ENCODE measurements around the gene DYNLL2.
"Not testable (repeated sequence)": the region's sequence is repeated elsewhere in the genome, so short reads cannot be mapped to it uniquely, and the experiment has no call there.

Gene DYNLL2

DNA sequence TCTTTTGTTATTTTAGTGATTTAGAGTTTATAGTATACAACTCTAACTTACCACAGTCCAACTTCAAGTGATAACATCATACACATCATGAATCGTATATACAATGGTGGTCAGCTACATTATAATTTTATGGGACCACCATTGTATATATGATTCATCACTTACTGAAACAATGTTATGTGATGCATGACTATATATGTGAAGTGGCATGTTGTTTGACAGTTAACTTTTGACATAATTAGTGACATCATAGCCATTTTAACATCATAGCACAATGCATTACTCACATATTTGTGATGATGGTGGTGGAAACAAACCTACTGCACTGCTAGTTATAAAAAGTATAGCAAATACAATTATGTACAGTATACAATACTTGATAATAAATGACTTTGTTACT, 21.9 kb downstream of the DYNLL2 start:
- DNase-seq (ENCODE audit: low spot score), result no peak

DNA sequence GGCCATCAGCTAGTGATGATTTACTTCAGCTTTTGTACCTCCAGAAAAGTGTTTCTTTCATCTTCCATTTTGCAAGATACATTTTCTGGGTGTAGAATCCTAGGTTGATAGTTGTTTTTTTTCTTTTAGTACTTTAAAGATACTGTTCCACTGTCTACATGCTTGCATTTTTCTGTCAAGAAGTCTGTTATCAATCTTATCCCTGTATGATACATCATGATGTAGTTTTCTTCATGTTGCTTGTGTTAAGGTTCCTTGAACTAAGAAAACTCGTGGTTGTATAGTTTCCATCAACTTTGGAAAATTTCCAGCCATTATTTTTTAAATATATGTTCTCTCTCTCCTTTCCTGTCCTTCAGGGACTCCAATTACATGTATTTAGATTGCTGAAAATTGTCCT, 24.1 kb downstream of the DYNLL2 start:
- DNase-seq (ENCODE audit: low spot score), result no peak

DNA sequence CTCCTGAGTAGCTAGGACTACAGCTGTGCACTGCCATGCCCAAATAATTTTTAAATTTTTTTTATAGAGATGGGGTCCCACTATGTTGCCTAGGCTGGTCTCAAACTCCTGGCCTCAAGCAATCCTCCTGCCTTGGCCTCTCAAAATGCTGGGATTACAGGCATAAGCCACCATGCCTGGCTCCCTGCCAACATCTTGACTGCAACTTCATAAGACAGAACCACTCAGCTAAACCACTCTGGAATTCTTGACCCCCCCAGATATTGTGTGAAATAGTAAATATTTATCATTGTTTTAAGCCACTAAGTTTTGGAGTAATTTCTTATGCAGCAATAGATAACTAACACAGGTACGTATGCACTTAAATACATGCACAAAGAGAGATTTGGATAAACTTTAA, 26.0 kb downstream of the DYNLL2 start:
- no peak for DNase-seq (ENCODE audit: low spot score)

DNA sequence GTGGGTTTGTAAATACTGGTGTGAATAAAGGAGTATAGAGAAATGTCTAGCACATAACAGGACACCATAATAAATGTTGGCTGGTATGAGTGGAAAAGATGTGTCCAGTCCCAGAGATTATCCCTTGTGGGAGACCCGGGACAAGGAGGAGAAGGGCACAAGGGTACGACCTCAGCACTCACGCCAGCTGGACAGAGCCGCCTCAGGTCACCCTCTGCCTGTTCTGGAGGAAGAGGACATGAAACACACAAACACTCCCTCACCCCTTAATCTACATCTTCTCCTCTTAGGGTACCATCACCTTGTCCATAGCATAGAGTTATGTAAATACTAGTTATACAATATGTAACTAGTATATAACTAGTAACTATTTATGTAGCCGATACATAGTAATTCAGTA, 26.8 kb downstream of the DYNLL2 start:
- no peak for DNase-seq (ENCODE audit: low spot score)

DNA sequence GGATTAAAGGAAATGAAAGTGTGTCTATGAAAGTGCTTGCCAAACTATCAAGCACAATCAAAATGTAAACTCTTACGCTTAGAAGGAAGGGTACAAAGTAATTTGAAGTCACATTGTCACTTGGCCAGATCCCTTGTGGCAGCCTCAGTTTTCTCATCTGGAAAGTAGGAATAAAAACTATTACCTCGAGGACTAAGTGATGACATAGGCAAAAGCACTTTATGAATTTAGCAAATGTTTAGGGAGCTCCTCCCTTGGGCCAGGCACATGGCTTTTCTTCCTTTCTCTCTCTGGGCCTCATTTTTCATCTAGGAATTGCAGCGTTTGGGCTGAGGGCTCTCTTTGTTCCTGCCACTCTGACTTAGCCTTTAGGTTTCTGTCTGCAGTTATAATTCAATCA, 28.5 kb downstream of the DYNLL2 start:
- DNase-seq (ENCODE audit: low spot score), result no peak

DNA sequence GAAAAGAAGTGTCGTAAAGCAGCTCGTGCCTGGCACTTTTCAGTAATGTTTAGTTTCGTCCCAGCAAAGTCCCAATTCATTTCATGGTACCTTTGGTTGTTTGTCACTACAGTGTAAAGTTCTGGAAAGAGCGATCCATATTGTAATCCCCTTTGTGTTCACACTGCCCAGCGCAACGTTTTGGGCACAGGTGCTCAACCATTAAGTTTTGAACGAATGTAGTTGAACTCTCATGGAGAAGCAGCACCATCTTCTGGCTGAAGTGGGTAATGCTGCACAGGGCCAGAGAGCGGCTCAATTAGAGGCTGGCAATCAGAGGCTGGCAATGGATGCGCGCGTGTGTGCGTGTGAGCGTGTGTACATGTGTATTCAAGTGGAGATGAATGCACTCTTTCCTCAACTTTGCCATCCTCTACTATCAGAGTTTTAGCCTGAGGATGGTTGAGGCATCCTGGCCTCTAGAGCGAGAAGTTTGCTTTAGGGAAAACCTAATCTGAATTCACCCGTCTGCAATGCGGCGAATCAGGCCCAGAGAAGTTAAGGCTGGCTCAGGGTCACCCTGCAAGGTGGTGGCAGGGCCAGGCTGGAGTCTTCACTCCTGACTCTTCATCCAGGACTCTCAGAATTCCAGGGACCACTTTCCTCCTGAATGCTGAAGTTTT, 29.9 kb downstream of the DYNLL2 start:
- DNase-seq (ENCODE audit: low spot score), result peak; percentile 77

DNA sequence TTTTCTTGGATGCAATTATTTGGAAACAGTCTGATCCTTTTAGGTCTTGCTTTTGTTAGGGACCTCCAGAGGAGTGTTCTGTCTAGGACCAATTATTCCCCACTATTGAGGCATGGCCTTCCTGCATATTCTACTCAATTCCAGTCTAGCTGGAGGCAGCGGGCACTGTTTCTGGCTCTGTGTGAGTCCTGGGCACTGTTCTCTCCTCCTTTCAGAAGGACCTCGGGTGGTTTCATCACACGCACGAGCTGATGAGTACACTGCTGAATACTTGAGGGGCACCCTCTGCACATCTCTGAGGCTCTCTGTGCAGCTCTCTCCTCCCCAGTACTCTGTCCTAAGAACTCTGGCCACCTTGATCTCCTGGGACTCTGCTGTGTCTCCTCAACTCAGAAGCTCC, 30.7 kb downstream of the DYNLL2 start:
- no peak for DNase-seq (ENCODE audit: low spot score)

DNA sequence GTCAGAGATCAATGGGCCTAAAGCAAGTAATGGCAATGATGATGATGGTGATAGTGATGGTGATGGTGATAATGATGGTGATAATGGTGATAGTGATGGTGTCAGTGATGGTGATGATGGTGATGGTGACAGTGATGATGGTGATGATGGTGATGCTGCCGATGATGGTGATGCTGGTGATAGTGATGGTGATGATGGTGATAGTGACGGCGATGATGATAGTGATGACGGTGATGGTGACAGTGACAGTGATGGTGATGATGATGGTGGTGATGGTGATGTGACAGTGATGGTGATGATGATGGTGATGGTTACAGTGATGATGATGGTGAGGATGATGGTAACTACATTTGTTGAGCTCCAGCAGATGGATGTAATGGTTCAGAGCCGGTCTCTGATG, 34.2 kb downstream of the DYNLL2 start:
- DNase-seq (ENCODE audit: low spot score), result no peak

DNA sequence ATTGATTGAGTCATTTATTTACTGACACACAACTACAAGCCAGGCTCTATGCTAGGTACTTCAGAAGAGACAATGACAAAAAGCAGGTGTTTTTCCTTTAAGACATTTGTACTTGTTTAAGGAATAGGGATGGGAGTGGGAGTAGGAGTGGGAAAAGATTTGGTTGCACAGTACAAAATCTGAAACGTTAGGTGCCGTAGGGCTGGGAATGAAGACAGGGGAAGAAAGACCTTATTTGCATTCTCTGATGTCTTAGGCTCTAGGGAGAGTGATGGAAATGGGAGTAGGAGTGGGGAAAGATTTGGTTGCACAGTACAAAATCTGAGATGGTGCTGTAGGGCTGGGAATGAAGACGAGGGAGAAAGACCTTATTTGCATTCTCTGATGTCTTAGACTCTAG, 36.3 kb downstream of the DYNLL2 start:
- DNase-seq (ENCODE audit: low spot score), result no peak

DNA sequence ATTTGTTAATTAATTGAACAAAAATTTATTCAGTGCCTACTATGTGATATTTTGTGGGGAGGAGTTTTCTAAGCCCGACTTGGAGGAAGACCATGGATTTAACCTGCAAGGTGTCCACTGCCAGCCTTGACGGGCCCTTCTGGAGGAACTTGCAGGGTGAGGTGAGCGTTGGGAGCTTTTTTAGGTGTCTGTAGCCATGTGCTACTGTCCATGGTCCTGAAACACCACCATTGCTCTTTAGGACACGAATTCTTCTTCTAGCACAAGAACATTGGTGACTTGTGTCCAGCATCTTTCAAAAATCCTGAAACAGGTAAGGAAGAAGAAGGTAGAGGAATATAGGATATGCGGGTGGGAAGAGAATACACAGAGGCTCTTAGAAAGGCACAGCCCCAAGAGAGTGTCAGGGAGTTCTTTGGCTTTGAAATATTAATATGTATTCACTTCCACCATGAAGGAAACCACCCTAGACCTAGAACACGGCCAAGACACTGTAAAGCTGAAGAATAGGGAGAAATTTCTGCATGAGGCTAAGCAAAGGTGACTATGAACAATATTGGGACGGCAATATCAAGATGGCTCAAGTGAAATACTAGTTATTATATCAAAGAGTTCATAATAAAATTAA, 37.1 kb downstream of the DYNLL2 start:
- no peak for DNase-seq (ENCODE audit: low spot score)

DNA sequence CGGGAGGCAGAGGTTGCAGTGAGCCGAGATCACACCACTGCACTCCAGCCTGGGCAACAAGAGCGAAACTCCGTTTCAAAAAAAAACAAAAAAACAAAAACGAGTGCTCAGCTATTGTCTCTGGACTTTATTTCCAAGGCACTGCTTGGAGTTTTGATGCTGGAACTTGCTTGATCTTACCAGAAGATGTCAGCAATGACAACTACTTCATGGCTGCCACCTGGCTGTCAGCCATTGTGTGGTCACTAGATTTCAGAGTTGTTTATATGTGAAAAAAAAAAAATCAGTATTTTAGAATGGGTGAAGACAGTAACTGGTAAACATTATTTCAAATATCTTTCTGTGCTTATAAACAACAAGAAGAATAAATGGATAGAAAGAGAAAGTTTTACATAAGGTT, 38.7 kb downstream of the DYNLL2 start:
- peak; percentile 40 for DNase-seq (ENCODE audit: low spot score)

DNA sequence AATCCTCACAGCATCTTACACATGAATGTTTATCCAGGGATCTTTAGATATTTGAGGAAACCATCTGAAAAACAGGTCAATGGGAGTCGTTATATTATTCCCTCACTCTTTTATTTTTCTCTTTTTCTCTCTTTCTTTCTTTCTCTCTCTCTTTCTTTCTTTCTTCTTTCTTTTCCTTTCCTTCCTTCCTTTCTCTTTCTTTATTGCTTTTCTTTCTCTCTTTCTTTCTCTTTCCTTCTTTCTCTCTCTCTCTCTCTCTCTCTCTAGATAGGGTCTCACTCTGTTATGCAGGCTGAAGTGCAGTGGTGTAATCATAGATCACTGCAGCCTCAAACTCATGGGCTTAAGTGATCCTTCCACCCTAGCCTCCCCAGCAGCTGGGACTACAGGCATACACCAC, 44.6 kb downstream of the DYNLL2 start:
- DNase-seq (ENCODE audit: low spot score), result no peak

DNA sequence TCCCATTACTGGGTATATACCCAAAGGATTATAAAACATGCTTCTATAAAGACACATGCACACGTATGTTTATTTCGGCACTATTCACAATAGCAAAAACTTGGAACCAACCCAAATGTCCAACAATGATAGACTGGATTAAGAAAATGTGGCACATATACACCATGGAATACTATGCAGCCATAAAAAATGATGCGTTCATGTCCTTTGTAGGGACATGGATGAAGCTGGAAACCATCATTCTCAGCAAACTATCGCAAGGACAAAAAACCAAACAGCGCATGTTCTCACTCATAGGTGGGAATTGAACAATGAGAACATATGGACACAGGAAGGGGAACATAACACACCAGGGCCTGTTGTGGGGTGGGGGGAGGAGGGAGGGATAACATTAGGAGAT, 49.5 kb downstream of the DYNLL2 start:
- DNase-seq (ENCODE audit: low spot score), result not testable (repeated sequence)

DNA sequence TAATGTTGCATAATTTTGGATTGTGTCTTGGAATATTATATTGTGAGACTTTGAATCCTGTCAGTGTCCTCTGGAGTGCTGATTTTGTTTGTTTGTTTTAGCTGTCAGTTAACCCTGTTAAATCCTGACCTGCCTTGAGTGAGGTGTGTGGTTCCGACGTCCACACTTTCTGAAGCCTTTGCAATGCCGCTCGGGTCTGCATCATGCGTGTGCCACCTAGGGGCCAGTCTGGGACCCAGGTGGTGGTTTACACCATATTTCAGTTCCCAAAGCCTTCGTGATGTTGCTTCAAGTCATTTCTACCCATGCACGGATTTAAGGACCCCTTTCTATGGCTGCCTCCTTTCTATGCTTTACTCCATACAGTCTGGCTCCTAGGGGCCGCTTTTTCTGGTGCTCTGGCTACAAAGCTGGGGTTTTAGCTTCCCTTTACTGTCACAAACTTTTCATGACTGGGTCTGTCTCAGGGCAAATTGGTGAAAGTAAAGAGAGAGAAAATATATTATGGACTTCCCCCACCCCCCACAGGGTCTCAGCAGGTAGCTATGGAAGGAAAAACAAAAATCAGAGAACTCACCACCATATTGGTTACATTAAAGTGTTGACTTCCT, 53.6 kb downstream of the DYNLL2 start:
- no peak for DNase-seq (ENCODE audit: low spot score)

DNA sequence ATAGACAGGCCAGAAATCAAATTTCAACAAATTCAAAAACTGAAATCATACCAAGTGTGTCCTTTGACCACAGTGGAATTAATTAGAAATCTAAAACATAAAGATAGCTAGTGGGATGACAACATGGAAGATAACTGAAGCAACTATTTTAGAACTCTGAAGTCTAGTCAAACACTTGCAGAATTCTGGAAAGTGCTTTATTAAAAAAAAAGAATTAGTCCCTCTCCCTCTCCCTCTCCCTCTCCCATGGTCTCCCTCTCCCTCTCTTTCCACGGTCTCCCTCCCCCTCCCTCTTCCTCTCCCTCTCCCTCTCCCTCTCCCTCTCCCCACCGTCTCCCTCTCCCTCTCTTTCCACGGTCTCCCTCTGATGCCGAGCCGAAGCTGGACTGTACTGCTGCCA, 58.3 kb downstream of the DYNLL2 start:
- DNase-seq (ENCODE audit: low spot score), result no peak

DNA sequence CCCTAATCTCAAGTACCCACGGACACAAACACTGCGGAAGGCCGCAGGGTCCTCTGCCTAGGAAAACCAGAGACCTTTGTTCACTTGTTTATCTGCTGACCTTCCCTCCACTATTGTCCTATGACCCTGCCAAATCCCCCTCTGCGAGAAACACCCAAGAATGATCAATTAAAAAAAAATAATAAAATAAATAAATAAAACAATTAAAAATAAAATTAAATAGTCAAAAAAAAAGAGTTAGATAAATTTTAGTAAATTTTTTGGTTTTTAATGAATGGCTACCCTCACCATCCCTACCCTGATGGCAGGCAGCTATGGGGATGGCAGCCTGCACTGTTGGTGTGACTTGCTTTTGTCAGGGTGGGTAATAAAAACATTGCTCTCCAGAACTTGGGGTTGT, 60.1 kb downstream of the DYNLL2 start:
- DNase-seq (ENCODE audit: low spot score), result not testable (repeated sequence)

DNA sequence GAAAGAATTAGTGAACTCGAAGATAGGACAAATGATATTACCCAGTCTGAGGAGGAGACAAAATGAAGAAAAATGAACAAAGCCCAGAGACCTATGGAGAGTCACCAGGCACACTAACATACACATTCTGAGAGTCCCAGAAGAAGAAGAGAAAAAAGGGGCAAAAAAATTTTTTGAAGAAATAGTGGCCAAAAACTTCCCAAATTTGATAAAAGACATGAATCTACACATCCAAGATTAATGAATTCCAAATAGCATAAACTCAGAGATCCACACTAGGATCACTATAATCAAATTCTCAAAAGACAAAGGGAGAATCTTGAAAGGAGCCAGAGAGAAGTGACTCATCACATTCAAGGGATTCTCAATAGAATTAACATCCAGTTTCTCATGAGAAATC, 61.6 kb downstream of the DYNLL2 start:
- DNase-seq (ENCODE audit: low spot score), result no peak

All from pons (tissue), 1 donor.